Epidermal melanocyte (primary cell): ENCODE measurements around the gene CCDC136.

Experiments
- DNase-seq: peaks from one replicate; pipeline ENCODE4 v3.0.0; 2011; ENCODE audit warnings: low spot score; ENCODE audit not compliant: insufficient read length

CCDC136 gene

GRCh38 chr7:128861957-128862570 lies 70.3 kb downstream of the CCDC136 start:
- no peak for DNase-seq

DNA sequence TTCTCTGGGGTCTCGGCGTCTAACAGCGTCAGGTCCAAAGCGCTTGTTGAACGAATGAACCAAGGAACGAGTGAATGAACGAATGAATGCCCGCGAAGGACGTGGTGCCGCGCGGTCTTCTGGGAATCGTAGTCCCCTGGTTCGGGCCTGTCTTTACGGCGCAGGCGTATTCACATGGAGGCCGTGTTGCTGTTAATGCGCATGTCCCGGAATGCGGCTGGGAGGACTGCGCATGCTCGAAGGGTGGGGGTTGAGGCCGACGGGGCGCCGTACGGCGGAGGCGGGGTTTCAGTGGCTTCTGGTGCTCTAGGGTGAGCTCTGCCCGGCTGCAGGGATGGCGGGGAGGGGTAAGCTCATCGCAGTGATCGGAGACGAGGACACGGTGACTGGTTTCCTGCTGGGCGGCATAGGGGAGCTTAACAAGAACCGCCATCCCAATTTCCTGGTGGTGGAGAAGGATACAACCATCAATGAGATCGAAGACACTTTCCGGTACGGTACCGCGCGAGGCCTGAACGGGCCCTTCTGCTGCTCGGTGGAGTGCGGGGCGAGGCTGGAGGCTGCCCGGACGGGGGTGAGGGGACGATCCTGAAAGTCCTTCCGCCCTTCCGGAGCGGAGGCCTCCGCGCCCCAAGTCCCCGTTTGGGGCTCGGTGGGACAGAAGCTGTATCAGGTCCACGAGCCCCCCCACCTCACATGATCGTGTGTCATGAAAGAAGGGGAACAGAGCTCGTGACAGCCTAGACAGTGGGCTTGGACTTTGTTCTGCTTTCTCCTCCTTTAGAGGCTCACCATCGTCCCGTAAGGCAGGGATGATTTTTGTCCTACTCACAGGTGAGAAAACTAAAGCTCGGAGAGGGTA lies 71.0 kb downstream of the CCDC136 start, which contains the start of gene ATP6V1F:
Gene ATP6V1F, plus strand, starts transcription at position 286 of the 862 bp plus-strand sequence. Its CDS starts 49 bp downstream, at position 335.
- peak; percentile 99 for DNase-seq

GRCh38 chr7:128863433-128863989 lies 71.7 kb downstream of the CCDC136 start:
- peak; percentile 74 for DNase-seq

- DNase-seq: no peak
Observed at GRCh38 chr7:128865303-128865702, 73.5 kb downstream of the CCDC136 start.

DNA sequence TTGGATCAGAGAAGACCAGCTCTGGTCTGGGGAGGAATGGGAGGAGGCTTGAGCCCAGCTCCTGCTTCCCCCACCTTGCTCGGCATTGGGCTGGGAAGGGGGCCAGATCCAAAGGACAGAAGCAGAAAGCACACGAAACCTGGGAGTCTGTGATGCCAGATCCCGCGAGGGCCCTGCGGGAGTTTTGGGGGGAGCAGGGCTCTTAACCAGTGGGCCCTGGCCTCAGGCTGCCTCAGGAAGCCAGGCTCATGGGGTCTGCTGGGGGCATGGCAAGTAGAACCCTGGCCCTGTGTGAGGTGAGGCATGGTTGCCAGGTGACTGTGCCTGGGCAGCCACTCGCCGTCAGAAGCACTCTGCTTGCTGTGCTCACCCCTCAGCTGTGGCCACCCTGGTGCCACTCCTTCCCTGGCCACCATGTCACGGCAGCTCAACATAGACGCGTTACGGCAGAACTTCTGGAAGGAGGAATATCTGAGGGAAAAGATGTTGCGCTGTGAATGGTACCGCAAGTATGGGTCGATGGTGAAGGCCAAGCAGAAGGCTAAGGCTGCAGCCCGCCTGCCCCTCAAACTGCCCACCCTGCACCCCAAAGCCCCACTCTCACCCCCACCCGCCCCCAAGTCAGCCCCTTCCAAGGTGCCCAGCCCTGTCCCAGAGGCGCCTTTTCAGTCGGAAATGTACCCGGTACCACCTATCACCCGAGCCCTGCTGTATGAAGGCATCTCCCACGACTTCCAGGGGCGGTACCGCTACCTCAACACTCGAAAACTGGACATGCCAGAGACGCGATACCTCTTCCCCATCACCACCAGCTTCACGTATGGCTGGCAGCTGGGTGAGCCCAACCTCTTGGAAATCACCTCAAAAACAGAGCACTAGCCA lies 74.5 kb downstream of the CCDC136 start:
- no peak for DNase-seq

DNA sequence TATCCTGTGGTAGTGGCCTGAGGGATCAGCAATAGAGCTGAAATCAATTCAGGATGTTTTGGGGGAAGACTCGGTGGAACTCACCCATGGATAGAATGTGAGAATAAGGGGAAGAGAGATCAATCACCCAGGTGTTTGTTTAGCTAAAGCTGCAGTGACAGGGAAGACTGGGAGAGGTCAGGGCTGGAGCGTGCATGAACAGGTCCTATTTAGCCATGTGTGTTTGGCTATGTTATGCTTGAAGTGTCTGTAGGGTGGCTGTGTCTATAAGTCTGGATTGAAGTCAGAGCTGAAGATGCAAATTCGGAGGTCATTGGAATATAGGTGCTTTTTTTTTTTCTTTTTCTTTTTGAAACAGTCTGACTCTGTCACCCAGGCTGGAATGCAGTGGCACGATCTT lies 75.5 kb downstream of the CCDC136 start:
- no peak for DNase-seq

GRCh38 chr7:128867842-128868623 lies 76.3 kb downstream of the CCDC136 start:
- no peak for DNase-seq

DNA sequence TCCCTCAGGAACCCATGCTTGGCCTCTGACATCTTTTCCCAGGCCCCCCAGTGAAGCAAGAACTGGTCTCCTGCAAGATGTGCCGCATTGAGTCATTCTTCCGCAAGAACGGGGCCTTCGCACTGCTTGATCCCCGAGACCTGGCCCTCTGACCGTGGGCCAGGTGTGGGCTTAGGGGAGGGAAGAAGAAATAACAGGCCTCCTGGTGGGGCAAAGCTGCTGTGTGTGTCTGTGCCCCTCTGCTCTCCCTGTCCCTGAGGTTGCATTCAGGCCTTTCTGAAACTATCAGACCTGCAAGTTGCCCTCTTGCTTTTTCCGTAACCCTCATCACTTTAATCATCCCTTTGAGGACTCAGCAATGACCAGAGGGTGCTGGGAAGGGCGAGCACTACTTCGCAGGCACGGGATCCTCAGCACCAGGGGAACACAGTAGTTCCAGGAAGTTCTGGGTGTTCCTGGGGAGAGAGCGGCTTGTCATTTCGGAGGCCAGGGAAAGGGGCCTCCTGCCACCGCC lies 76.9 kb downstream of the CCDC136 start:
- no peak for DNase-seq

GRCh38 chr7:128869138-128869943 lies 77.6 kb downstream of the CCDC136 start:
- DNase-seq: peak; percentile 17

DNA sequence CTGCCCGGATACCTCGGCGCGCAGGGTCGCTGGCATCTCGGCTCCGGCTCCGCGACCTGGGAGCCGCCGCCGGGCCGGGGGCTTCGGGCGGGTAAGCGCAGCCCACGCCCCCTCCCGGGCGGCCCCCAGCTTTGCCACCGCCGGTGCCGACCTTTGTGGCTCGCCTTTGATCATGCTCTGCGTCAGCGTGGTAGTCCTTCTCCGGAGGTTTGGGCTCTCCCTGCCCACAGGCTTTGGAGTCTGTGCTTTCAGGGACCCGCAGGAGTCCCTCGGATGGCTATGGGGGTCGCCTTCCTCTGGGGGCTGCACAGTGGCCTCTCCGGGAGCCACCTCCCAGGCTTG lies 78.1 kb downstream of the CCDC136 start:
- no peak for DNase-seq

- peak; percentile 4 for DNase-seq
Observed at GRCh38 chr7:128871050-128871449, 79.3 kb downstream of the CCDC136 start.
